OCI-LY7 (cell line): ENCODE results near the gene LAMA1.

Source experiments
- CTCF ChIP-seq: fragments of 200-600 bp; sonication (generic); conservative IDR thresholded peaks from 2 replicates; pipeline ENCODE4 v1.5.1; 2014; ENCODE audit warnings: mild to moderate bottlenecking, antibody characterized with exemption, low read length, moderate library complexity, mixed read lengths
- EZH2phosphoT487 ChIP-seq: fragments of 200-600 bp; sonication (generic); IDR thresholded peaks from 2 replicates; pipeline ENCODE4 v1.6.1; 2018; ENCODE audit warnings: low read depth, borderline replicate concordance, mild to moderate bottlenecking, mixed run types, antibody characterized with exemption, low read length, moderate library complexity, mixed read lengths

DNA sequence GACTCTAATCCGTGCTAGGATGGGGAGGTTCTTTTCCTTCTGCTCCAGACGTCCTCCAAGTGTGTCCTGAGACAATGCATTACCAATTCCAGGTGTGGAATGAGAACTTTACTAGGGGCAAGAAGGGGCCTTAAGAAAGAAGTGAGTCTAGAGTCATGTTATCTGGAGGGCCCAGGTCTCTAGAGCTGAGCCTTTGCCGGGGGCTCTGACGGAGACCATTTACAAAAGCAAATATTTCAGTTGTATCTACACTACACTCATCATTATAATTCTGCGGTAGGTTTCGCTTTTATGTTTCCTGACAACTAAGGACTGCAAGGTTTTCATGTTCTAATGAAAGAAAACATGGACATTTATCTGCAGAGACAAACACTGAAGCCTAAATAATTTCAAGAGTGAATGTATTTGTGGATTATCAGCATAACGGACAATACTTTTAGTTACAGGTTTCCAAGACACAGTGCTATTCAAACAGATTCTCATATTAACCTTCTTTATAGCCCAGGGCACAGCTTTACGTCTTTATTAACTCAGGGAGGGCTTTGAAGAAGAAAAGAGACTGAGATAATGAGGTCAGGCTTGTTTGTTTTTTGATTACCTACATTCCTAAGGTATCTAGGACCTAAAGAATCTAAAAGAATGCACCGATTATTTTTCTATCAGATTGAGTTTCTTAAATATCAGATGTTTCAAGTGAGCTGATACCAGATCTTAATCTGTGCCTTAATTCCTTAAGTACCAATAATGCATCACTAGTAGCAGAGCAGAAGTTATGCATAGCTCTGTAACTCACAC lies 15.0 kb upstream of the LAMA1 start:
- TF ChIP-seq CTCF (no peak), EZH2phosphoT487 (no peak)
